SK-N-SH treated with all-trans-retinoic acid at 6 μM for 48 hours (cell line): Measurements from ENCODE around the gene UBAP1L.

Experiments
- ATAC-seq: fragments of 200-7000 bp; cut with Tn5 transposase; 3 replicates; pipeline ENCODE4 v1.9.1; 2020; ENCODE audit warnings: mild to moderate bottlenecking, moderate library complexity
- ARNTL ChIP-seq: fragments of 450-650 bp; formaldehyde crosslinking; IDR thresholded peaks from 2 replicates; pipeline ENCODE4 v1.5.0; 2020; ENCODE audit warnings: low read depth, mild to moderate bottlenecking, moderate library complexity, borderline replicate concordance
- BACH2 ChIP-seq: fragments of 250-450 bp; sonication (Bioruptor Pico); IDR thresholded peaks from 2 replicates; pipeline ENCODE4 v1.9.0; 2021; ENCODE audit warnings: mild to moderate bottlenecking, borderline replicate concordance
- CREB5 ChIP-seq: fragments of 250-450 bp; sonication (Bioruptor Pico); IDR thresholded peaks from 2 replicates; pipeline ENCODE4 v1.5.1; 2020; ENCODE audit warnings: low read depth, mild to moderate bottlenecking, moderate library complexity
- CSDC2 ChIP-seq: fragments of 250-450 bp; sonication (Bioruptor Pico); IDR thresholded peaks from 2 replicates; pipeline ENCODE4 v1.5.0; 2020; ENCODE audit warnings: mild to moderate bottlenecking, moderate library complexity
- CSRNP3 ChIP-seq: fragments of 250-450 bp; sonication (Bioruptor Pico); IDR thresholded peaks from 2 replicates; pipeline ENCODE4 v1.5.1; 2021; ENCODE audit warnings: mild to moderate bottlenecking, moderate library complexity
- ESRRG ChIP-seq: fragments of 250-450 bp; sonication (Bioruptor Pico); IDR thresholded peaks from 2 replicates; pipeline ENCODE4 v1.6.1; 2021; ENCODE audit warnings: mild to moderate bottlenecking
- POU6F1 ChIP-seq: fragments of 250-450 bp; sonication (Bioruptor Pico); IDR thresholded peaks from 2 replicates; pipeline ENCODE4 v1.8.0; 2021; ENCODE audit warnings: low read depth, mild to moderate bottlenecking, moderate library complexity, borderline replicate concordance
- PPARA ChIP-seq: fragments of 250-450 bp; sonication (Bioruptor Pico); IDR thresholded peaks from 2 replicates; pipeline ENCODE4 v1.5.0; 2020; ENCODE audit warnings: mild to moderate bottlenecking, borderline replicate concordance
- RARB ChIP-seq: fragments of 250-450 bp; sonication (Bioruptor Pico); IDR thresholded peaks from 2 replicates; pipeline ENCODE4 v1.8.0; 2021; ENCODE audit warnings: mild to moderate bottlenecking, moderate library complexity
- SNAI2 ChIP-seq: fragments of 250-450 bp; sonication (Bioruptor Pico); IDR thresholded peaks from 2 replicates; pipeline ENCODE4 v1.5.0; 2020; ENCODE audit warnings: mild to moderate bottlenecking, moderate library complexity
- TCF4 ChIP-seq: fragments of 250-450 bp; sonication (Bioruptor Pico); IDR thresholded peaks from 2 replicates; pipeline ENCODE4 v1.8.0; 2021; ENCODE audit warnings: mild to moderate bottlenecking, moderate library complexity, borderline replicate concordance
- ZC3H10 ChIP-seq: fragments of 250-450 bp; sonication (Bioruptor Pico); IDR thresholded peaks from 2 replicates; pipeline ENCODE4 v1.5.1; 2021; ENCODE audit warnings: mild to moderate bottlenecking, moderate library complexity
- ZFP30 ChIP-seq: fragments of 450-650 bp; formaldehyde crosslinking; IDR thresholded peaks from 2 replicates; pipeline ENCODE4 v1.5.0; 2022; ENCODE audit warnings: mild to moderate bottlenecking, moderate library complexity
- ZNF70 ChIP-seq: fragments of 450-650 bp; formaldehyde crosslinking; IDR thresholded peaks from 2 replicates; pipeline ENCODE4 v1.5.0; 2020; ENCODE audit warnings: mild to moderate bottlenecking, moderate library complexity
- TF ChIP-seq, protein P1 (sequence below): fragments of 250-450 bp; sonication (Bioruptor Pico); IDR thresholded peaks from 2 replicates; pipeline ENCODE4 v1.5.0; 2020; ENCODE audit warnings: mild to moderate bottlenecking, moderate library complexity

UBAP1L gene

GRCh38 chr15:65099336-65099735, 15.7 kb downstream of the UBAP1L start:
- ATAC-seq, result no peak
- TF ChIP-seq RARB (CRISPR knock-in tag) (no peak), ESRRG (CRISPR knock-in tag) (no peak), CSDC2 (CRISPR knock-in tag) (no peak), PPARA (CRISPR knock-in tag) (no peak), TCF4 (CRISPR knock-in tag) (no peak), POU6F1 (CRISPR knock-in tag) (no peak), CREB5 (CRISPR knock-in tag) (no peak), BACH2 (CRISPR knock-in tag) (no peak), ZC3H10 (CRISPR knock-in tag) (no peak), ZNF70 (CRISPR knock-in tag) (no peak), ZFP30 (CRISPR knock-in tag) (no peak)

- ATAC-seq, result no peak
- TF ChIP-seq ARNTL (CRISPR knock-in tag), result no peak
- no peak for TF ChIP-seq ZFP30 (CRISPR knock-in tag)
- TF ChIP-seq CSDC2 (CRISPR knock-in tag), result no peak
- TF ChIP-seq, protein P1, sequence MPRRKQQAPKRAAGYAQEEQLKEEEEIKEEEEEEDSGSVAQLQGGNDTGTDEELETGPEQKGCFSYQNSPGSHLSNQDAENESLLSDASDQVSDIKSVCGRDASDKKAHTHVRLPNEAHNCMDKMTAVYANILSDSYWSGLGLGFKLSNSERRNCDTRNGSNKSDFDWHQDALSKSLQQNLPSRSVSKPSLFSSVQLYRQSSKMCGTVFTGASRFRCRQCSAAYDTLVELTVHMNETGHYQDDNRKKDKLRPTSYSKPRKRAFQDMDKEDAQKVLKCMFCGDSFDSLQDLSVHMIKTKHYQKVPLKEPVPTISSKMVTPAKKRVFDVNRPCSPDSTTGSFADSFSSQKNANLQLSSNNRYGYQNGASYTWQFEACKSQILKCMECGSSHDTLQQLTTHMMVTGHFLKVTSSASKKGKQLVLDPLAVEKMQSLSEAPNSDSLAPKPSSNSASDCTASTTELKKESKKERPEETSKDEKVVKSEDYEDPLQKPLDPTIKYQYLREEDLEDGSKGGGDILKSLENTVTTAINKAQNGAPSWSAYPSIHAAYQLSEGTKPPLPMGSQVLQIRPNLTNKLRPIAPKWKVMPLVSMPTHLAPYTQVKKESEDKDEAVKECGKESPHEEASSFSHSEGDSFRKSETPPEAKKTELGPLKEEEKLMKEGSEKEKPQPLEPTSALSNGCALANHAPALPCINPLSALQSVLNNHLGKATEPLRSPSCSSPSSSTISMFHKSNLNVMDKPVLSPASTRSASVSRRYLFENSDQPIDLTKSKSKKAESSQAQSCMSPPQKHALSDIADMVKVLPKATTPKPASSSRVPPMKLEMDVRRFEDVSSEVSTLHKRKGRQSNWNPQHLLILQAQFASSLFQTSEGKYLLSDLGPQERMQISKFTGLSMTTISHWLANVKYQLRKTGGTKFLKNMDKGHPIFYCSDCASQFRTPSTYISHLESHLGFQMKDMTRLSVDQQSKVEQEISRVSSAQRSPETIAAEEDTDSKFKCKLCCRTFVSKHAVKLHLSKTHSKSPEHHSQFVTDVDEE, result no peak
Measured at GRCh38 chr15:65097651-65098263, 17.2 kb downstream of the UBAP1L start.

DNA sequence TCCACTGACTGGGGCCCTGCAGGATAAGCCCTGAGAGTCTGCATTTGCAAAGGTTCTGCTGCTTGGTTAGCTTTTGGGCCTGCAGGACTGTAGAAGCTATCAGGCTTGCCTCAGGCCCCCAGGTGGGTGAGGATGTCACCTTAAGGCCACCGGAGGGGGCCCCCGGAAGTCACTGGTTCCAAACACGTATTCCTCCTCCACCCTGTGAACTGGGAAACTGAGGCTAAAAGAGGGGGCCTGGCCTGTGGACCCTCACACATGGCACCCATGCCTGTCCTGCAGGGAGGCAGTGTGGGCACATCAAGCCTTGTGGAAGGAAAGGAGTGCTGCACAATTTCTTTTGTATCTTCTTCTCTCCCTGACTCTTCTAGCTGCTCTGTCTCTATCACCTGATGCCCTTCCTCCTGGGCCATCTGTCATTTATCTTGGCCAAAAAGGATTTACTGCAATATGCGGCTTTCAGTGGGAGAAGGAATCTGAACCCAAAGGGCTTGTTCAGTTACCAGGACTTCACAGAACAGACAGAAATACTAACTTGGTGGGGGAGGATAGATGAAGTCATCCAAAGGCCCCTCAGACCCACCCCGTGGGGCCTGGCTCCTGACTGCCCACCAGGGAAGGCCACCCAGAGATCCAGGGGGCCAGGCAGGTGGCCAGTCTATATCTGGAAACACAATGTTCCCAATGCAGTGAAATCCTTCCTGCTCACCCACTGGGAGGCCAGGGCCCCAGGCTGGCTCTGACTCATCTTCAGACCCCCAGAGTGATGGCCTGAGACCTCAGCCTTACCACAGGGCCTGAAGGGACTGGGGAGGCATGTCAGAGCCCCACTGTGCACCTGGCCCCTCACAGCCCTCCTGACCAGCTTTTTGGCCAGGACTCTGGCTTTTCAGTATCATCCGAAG, 18.3 kb downstream of the UBAP1L start:
- no peak for ATAC-seq
- TF ChIP-seq POU6F1 (CRISPR knock-in tag), result no peak
- no peak for TF ChIP-seq CSRNP3
- TF ChIP-seq, protein P1, result no peak
- no peak for TF ChIP-seq TCF4 (CRISPR knock-in tag)
- TF ChIP-seq CSDC2 (CRISPR knock-in tag), result no peak
- no peak for TF ChIP-seq PPARA (CRISPR knock-in tag)
- TF ChIP-seq SNAI2 (CRISPR knock-in tag), result no peak
- no peak for TF ChIP-seq ZFP30 (CRISPR knock-in tag)
- TF ChIP-seq, all 23 proteins: peak for 0
